GM18520 (cell line): Measurements from ENCODE around the gene SAMD8.
"Not testable (repeated sequence)": the region's sequence is repeated elsewhere in the genome, so short reads cannot be mapped to it uniquely, and the experiment has no call there.

Experiments
- ATAC-seq: cut with Tn5 transposase; IDR thresholded peaks from one replicate; pipeline ENCODE4 v1.9.1; 2021; ENCODE audit not compliant: unreplicated experiment

SAMD8 gene

GRCh38 chr10:75191821-75192568 is 80.5 kb downstream of the SAMD8 start:
- ATAC-seq, result no peak

- not testable (repeated sequence) for ATAC-seq
These were observed 83.2 kb downstream of the SAMD8 start for GRCh38 chr10:75194625-75195024.

- no peak for ATAC-seq
These were observed 83.7 kb downstream of the SAMD8 start for GRCh38 chr10:75195035-75195763.

- no peak for ATAC-seq
These were observed 85.6 kb downstream of the SAMD8 start for GRCh38 chr10:75197066-75197465.

GRCh38 chr10:75197906-75198305 is 86.5 kb downstream of the SAMD8 start:
- no peak for ATAC-seq

GRCh38 chr10:75199949-75200348 is 88.5 kb downstream of the SAMD8 start:
- ATAC-seq, result not testable (repeated sequence)

GRCh38 chr10:75201793-75202307 is 90.4 kb downstream of the SAMD8 start:
- ATAC-seq, result no peak

GRCh38 chr10:75202321-75203045 is 91.0 kb downstream of the SAMD8 start:
- ATAC-seq, result no peak

GRCh38 chr10:75203046-75203620 is 91.7 kb downstream of the SAMD8 start:
- ATAC-seq, result not testable (repeated sequence)

GRCh38 chr10:75203724-75204123 is 92.3 kb downstream of the SAMD8 start:
- ATAC-seq, result no peak

GRCh38 chr10:75205908-75206307 is 94.5 kb downstream of the SAMD8 start:
- ATAC-seq, result no peak

- not testable (repeated sequence) for ATAC-seq
These were observed 95.2 kb downstream of the SAMD8 start for GRCh38 chr10:75206638-75207037.

- ATAC-seq, result no peak
These were observed 95.8 kb downstream of the SAMD8 start for GRCh38 chr10:75207079-75207856.

GRCh38 chr10:75207857-75208144 is 96.3 kb downstream of the SAMD8 start:
- no peak for ATAC-seq

- no peak for ATAC-seq
These were observed 96.7 kb downstream of the SAMD8 start for GRCh38 chr10:75208181-75208580.

GRCh38 chr10:75209086-75209920 is 97.8 kb downstream of the SAMD8 start:
- no peak for ATAC-seq

GRCh38 chr10:75209921-75210281 is 98.4 kb downstream of the SAMD8 start:
- peak; percentile 29 for ATAC-seq

- ATAC-seq, result peak; percentile 78
These were observed 99.0 kb downstream of the SAMD8 start, which contains the start of gene VDAC2 for GRCh38 chr10:75210282-75211006. Gene VDAC2 (plus strand): TSS chr10:75210796. CDS start chr10:75211159, 363 bp downstream.
